GM23338 (cell line): ENCODE data around the gene GSTM1. TPM values are rescaled to one million over a fixed set of nuclear protein-coding genes. Genes with fewer than 3 reads are reported as not detected.
"Not testable (repeated sequence)": the region's sequence is repeated elsewhere in the genome, so short reads cannot be mapped to it uniquely, and the experiment has no call there.

ENCODE experiments used
- ATAC-seq: fragments of 200-7000 bp; cut with Tn5 transposase; 3 replicates; pipeline ENCODE4 v1.9.1; 2020
- DNase-seq: peaks from one replicate; pipeline ENCODE4 v3.0.0-alpha.2; 2015; ENCODE audit warnings: low spot score
- H2AFZ ChIP-seq: fragments of 200-600 bp; sonication (generic); 2 replicates; pipeline ENCODE4 v1.8.0; 2016; ENCODE audit warnings: antibody characterized with exemption, mild to moderate bottlenecking, moderate library complexity
- H3F3A ChIP-seq: fragments of 200-600 bp; sonication (generic); replicated peaks from 2 replicates; pipeline ENCODE4 v1.8.0; 2017; ENCODE audit warnings: antibody characterized with exemption, mixed run types, low read depth
- H3K27ac ChIP-seq: fragments of 200-600 bp; sonication (generic); 2 replicates; pipeline ENCODE4 v1.6.1; 2016; ENCODE audit warnings: low read depth
- H3K27me3 ChIP-seq: fragments of 200-600 bp; sonication (generic); 2 replicates; pipeline ENCODE4 v1.8.0; 2016; ENCODE audit warnings: mild to moderate bottlenecking, mixed run types, moderate library complexity; ENCODE audit not compliant: insufficient read depth
- H3K36me3 ChIP-seq: fragments of 200-600 bp; sonication (generic); 2 replicates; pipeline ENCODE4 v1.8.0; 2016; ENCODE audit warnings: mild to moderate bottlenecking; ENCODE audit not compliant: insufficient read depth
- H3K4me1 ChIP-seq: fragments of 200-600 bp; sonication (generic); 2 replicates; pipeline ENCODE4 v1.8.0; 2016; ENCODE audit warnings: mild to moderate bottlenecking, moderate library complexity; ENCODE audit not compliant: insufficient read depth
- H3K4me2 ChIP-seq: fragments of 200-600 bp; sonication (generic); 2 replicates; pipeline ENCODE4 v1.7.1; 2017; ENCODE audit warnings: mixed run types
- H3K4me3 ChIP-seq: fragments of 200-600 bp; sonication (generic); 2 replicates; pipeline ENCODE4 v1.6.1; 2016; ENCODE audit warnings: mixed run types
- H3K79me2 ChIP-seq: fragments of 200-600 bp; sonication (generic); replicated peaks from 2 replicates; pipeline ENCODE4 v1.8.0; 2017; ENCODE audit warnings: mild to moderate bottlenecking; ENCODE audit not compliant: insufficient read depth
- H3K9me2 ChIP-seq: fragments of 200-600 bp; sonication (generic); 2 replicates; pipeline ENCODE4 v1.8.0; 2017; ENCODE audit not compliant: insufficient read depth
- H4K20me1 ChIP-seq: fragments of 200-600 bp; sonication (generic); replicated peaks from 2 replicates; pipeline ENCODE4 v1.8.0; 2017; ENCODE audit warnings: mild to moderate bottlenecking; ENCODE audit not compliant: insufficient read depth
- H3K27ac Mint-ChIP-seq: 2 replicates; pipeline ENCODE4 v1.8.0; 2020; ENCODE audit warnings: inconsistent platforms, mild to moderate bottlenecking, moderate library complexity, mixed read lengths
- H3K27me3 Mint-ChIP-seq: 3 replicates; pipeline ENCODE4 v1.8.0; 2022; ENCODE audit warnings: low read depth, mild to moderate bottlenecking, moderate library complexity, mixed read lengths, inconsistent platforms; ENCODE audit not compliant: insufficient read depth, poor library complexity
- H3K36me3 Mint-ChIP-seq: 3 replicates; pipeline ENCODE4 v1.8.0; 2021; ENCODE audit warnings: low read depth, mild to moderate bottlenecking, inconsistent platforms, moderate library complexity, mixed read lengths
- H3K4me1 Mint-ChIP-seq: 3 replicates; pipeline ENCODE4 v1.8.0; 2020; ENCODE audit warnings: mild to moderate bottlenecking, inconsistent platforms, mixed read lengths
- H3K4me3 Mint-ChIP-seq: 3 replicates; pipeline ENCODE4 v1.8.0; 2021; ENCODE audit warnings: moderate library complexity, mild to moderate bottlenecking, inconsistent platforms, mixed read lengths
- H3K9me3 Mint-ChIP-seq: 3 replicates; pipeline ENCODE4 v1.8.0; 2020; ENCODE audit warnings: moderate library complexity, mild to moderate bottlenecking, inconsistent platforms, mixed read lengths
- CREB1 ChIP-seq: fragments of 250-450 bp; sonication (Bioruptor Pico); IDR thresholded peaks from 2 replicates; pipeline ENCODE4 v1.5.0; 2020; ENCODE audit warnings: low read depth, mild to moderate bottlenecking, moderate library complexity
- EZH2 ChIP-seq: fragments of 200-600 bp; sonication (generic); IDR thresholded peaks from one replicate; pipeline ENCODE4 v1.8.0; 2017; ENCODE audit warnings: antibody characterized with exemption, mild to moderate bottlenecking, low read depth; ENCODE audit not compliant: unreplicated experiment
- EZH2phosphoT487 ChIP-seq: fragments of 200-600 bp; sonication (generic); IDR thresholded peaks from one replicate; pipeline ENCODE4 v1.8.1; 2018; ENCODE audit warnings: antibody characterized with exemption; ENCODE audit not compliant: unreplicated experiment
- JUNB ChIP-seq: IDR thresholded peaks from one replicate; pipeline ENCODE4 v1.6.1; 2016; ENCODE audit warnings: antibody characterized with exemption; ENCODE audit not compliant: unreplicated experiment
- NANOG ChIP-seq: IDR thresholded peaks from 2 replicates; pipeline ENCODE4 v1.6.1; 2016; ENCODE audit warnings: antibody characterized with exemption, borderline replicate concordance
- POLR2AphosphoS5 ChIP-seq: IDR thresholded peaks from 2 replicates; pipeline ENCODE4 v1.6.1; 2016; ENCODE audit warnings: antibody characterized with exemption, low read depth
- STAT1 ChIP-seq: IDR thresholded peaks from one replicate; pipeline ENCODE4 v1.6.1; 2016; ENCODE audit warnings: antibody characterized with exemption; ENCODE audit not compliant: unreplicated experiment
- ZNF114 ChIP-seq: fragments of 250-450 bp; sonication (Bioruptor Pico); IDR thresholded peaks from 2 replicates; pipeline ENCODE4 v1.5.0; 2020; ENCODE audit warnings: mild to moderate bottlenecking, moderate library complexity
- ZNF331 ChIP-seq: fragments of 250-450 bp; sonication (Bioruptor Pico); IDR thresholded peaks from 2 replicates; pipeline ENCODE4 v1.5.0; 2020; ENCODE audit warnings: low read depth, mild to moderate bottlenecking, moderate library complexity
- polyA plus RNA-seq: library from polyadenylated mRNA; unstranded; fragments of >200 nt; fragmentation: Nextera tagmentation; extraction: Ambion mirVana; gene quantifications from 2 replicates; pipeline ENCODE4 v1.2.1, GENCODE V29; 2016
- total RNA-seq: library from RNA; depleted of rRNA; stranded (reverse); fragments of >200 nt; shearing (Covaris generic); gene quantifications from 2 replicates; pipeline ENCODE4 v1.2.3, GENCODE V29; 2014
- TF ChIP-seq, protein P1 (sequence below): IDR thresholded peaks from one replicate; pipeline ENCODE4 v1.6.1; 2018; ENCODE audit warnings: antibody characterized with exemption; ENCODE audit not compliant: unreplicated experiment
- TF ChIP-seq, protein P2 (sequence below), 2 experiments: fragments of 200-600 bp in 1 of 2; sonication (generic) in 1 of 2; conservative IDR thresholded peaks; 2 replicates each; pipeline versions ENCODE4 v1.5.1 to v1.6.1; 2016 to 2017; ENCODE audit warnings: antibody characterized with exemption in 2 of 2, low read depth in 2 of 2, mild to moderate bottlenecking in 2 of 2, moderate library complexity in 1 of 2
- TF ChIP-seq, protein P3 (sequence below): IDR thresholded peaks from 2 replicates; pipeline ENCODE4 v1.6.1; 2016; ENCODE audit warnings: antibody characterized with exemption

Gene GSTM1
- total and polyA plus RNA-seq, 2 experiments from 2014 or later = not detected

DNA sequence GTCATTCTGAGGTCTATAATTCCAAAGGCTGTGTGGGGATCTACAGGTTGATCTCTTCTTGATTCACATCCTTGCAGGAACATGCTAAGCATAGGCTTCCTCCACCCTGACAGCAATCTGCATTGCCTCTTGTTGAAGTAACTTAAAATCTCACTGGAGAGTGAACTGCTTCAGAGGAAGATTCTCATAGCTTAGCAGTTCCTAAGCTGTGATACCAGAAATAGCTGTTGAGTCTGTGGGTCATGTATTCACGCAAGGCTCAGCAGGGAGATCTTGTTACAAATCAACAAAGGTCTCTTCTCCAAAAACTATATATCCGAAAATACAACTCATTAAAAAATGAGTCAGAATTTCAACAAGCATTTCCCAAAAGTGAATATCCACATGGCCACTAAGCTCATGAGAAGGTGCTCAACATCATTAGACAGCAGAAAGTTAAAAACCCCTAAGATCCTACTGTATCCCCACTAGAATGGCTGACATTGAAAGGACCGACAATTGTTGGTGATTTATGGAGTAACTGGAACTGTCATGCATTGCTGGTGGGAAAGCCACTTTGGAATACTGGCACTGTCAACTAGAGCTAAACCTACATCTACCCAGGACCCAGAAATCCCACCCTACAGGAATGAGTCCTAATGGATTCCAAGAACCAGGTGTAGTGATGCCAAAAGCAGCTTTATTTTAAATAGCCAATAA, 10.8 kb upstream of the GSTM1 start:
- not testable (repeated sequence) for H3F3A ChIP-seq, H3K4me3 Mint-ChIP-seq, H4K20me1 ChIP-seq, H3K4me1 Mint-ChIP-seq, DNase-seq, H3K36me3 Mint-ChIP-seq, H3K4me2 ChIP-seq, H3K36me3 ChIP-seq, H3K4me1 ChIP-seq, H3K9me3 Mint-ChIP-seq, H3K27ac ChIP-seq, ATAC-seq, H3K4me3 ChIP-seq, H3K27me3 ChIP-seq, H3K27ac Mint-ChIP-seq, H3K9me2 ChIP-seq, H2AFZ ChIP-seq, H3K27me3 Mint-ChIP-seq, H3K79me2 ChIP-seq

DNA sequence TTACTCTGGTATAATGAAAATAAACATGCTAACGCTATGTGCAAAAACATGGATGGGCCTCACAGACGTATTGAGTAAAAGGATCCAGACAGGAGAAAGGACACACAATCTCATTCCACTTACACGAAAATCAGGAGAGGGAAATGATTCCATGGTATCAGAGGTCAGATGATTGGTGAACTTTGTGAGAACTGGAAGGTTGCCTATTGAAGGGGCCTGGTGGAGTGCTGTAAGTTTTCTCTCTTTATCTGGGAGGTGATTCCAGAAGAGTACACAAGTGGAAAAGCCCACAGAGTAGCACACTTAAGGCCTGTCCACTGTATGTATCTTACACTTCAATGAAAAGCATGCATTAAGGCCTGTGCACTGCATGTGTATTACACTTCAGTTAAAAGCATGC, 10.2 kb upstream of the GSTM1 start:
- Histone ChIP-seq H3K27me3 (no peaks in the 10 kb centered on the region), H3F3A (no peaks in the 10 kb centered on the region), H2AFZ (no peak overlapping the region), H3K4me3 (no peak overlapping the region), H3K9me2 (no peaks in the 10 kb centered on the region), H3K27ac (no peak overlapping the region), H3K4me2 (no peak overlapping the region), H3K79me2 (no peaks in the 10 kb centered on the region), H3K36me3 (no peaks in the 10 kb centered on the region), H3K4me1 (no peaks in the 10 kb centered on the region), H4K20me1 (no peaks in the 10 kb centered on the region)
- H3K9me3 Mint-ChIP-seq = no peaks in the 10 kb centered on the region
- H3K36me3 Mint-ChIP-seq = no peaks in the 10 kb centered on the region
- H3K4me3 Mint-ChIP-seq = no peak overlapping the region
- H3K4me1 Mint-ChIP-seq = no peaks in the 10 kb centered on the region
- no peak for DNase-seq
- H3K27me3 Mint-ChIP-seq = no peaks in the 10 kb centered on the region
- no peak for ATAC-seq
- no peak overlapping the region for H3K27ac Mint-ChIP-seq
- TF ChIP-seq ZNF331 (CRISPR knock-in tag) = no peak
- no peak for TF ChIP-seq EZH2phosphoT487
- TF ChIP-seq, protein P1, sequence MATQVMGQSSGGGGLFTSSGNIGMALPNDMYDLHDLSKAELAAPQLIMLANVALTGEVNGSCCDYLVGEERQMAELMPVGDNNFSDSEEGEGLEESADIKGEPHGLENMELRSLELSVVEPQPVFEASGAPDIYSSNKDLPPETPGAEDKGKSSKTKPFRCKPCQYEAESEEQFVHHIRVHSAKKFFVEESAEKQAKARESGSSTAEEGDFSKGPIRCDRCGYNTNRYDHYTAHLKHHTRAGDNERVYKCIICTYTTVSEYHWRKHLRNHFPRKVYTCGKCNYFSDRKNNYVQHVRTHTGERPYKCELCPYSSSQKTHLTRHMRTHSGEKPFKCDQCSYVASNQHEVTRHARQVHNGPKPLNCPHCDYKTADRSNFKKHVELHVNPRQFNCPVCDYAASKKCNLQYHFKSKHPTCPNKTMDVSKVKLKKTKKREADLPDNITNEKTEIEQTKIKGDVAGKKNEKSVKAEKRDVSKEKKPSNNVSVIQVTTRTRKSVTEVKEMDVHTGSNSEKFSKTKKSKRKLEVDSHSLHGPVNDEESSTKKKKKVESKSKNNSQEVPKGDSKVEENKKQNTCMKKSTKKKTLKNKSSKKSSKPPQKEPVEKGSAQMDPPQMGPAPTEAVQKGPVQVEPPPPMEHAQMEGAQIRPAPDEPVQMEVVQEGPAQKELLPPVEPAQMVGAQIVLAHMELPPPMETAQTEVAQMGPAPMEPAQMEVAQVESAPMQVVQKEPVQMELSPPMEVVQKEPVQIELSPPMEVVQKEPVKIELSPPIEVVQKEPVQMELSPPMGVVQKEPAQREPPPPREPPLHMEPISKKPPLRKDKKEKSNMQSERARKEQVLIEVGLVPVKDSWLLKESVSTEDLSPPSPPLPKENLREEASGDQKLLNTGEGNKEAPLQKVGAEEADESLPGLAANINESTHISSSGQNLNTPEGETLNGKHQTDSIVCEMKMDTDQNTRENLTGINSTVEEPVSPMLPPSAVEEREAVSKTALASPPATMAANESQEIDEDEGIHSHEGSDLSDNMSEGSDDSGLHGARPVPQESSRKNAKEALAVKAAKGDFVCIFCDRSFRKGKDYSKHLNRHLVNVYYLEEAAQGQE = no peak
- no peak for TF ChIP-seq JUNB
- TF ChIP-seq NANOG = no peak
- TF ChIP-seq STAT1 = no peak
- TF ChIP-seq ZNF114 = no peak
- TF ChIP-seq, protein P2, sequence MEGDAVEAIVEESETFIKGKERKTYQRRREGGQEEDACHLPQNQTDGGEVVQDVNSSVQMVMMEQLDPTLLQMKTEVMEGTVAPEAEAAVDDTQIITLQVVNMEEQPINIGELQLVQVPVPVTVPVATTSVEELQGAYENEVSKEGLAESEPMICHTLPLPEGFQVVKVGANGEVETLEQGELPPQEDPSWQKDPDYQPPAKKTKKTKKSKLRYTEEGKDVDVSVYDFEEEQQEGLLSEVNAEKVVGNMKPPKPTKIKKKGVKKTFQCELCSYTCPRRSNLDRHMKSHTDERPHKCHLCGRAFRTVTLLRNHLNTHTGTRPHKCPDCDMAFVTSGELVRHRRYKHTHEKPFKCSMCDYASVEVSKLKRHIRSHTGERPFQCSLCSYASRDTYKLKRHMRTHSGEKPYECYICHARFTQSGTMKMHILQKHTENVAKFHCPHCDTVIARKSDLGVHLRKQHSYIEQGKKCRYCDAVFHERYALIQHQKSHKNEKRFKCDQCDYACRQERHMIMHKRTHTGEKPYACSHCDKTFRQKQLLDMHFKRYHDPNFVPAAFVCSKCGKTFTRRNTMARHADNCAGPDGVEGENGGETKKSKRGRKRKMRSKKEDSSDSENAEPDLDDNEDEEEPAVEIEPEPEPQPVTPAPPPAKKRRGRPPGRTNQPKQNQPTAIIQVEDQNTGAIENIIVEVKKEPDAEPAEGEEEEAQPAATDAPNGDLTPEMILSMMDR (conservative IDR thresholded peaks at IDR 0.05; ENCODE audit: low read depth in 2 of 2) = no peak
- TF ChIP-seq, protein P3, sequence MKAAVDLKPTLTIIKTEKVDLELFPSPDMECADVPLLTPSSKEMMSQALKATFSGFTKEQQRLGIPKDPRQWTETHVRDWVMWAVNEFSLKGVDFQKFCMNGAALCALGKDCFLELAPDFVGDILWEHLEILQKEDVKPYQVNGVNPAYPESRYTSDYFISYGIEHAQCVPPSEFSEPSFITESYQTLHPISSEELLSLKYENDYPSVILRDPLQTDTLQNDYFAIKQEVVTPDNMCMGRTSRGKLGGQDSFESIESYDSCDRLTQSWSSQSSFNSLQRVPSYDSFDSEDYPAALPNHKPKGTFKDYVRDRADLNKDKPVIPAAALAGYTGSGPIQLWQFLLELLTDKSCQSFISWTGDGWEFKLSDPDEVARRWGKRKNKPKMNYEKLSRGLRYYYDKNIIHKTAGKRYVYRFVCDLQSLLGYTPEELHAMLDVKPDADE = no peak
- TF ChIP-seq EZH2 = no peak
- TF ChIP-seq POLR2AphosphoS5 = no peak
- TF ChIP-seq CREB1 = no peak
